PFSK-1 (cell line): Measurements from ENCODE around the gene GPRC5D.

ENCODE experiments used
- FOXP2 ChIP-seq: optimal IDR thresholded peaks from 2 replicates; pipeline ENCODE3; 2011; ENCODE audit warnings: borderline replicate concordance, control low read depth, inconsistent platforms; ENCODE audit not compliant: insufficient read depth; ENCODE audit errors: extremely low read length, extremely low read depth
- POLR2AphosphoS5 ChIP-seq: IDR thresholded peaks from 2 replicates; pipeline ENCODE4 v1.6.1; 2012; ENCODE audit warnings: low read depth, mild to moderate bottlenecking, control low read depth, low read length, moderate library complexity
- SIN3A ChIP-seq: IDR thresholded peaks from 2 replicates; pipeline ENCODE4 v1.6.1; 2012; ENCODE audit warnings: mild to moderate bottlenecking, low read length, moderate library complexity, borderline replicate concordance; ENCODE audit not compliant: insufficient read depth
- TAF1 ChIP-seq: IDR thresholded peaks from 2 replicates; pipeline ENCODE4 v1.6.1; 2012; ENCODE audit warnings: low read length, control low read depth, borderline replicate concordance; ENCODE audit not compliant: insufficient read depth
- TF ChIP-seq, protein P1 (sequence below), 2 experiments: IDR thresholded peaks; 2 replicates each; pipeline versions ENCODE4 v1.6.1 to v1.8.0; 2011 to 2012; ENCODE audit warnings: low read depth in 2 of 2, low read length in 2 of 2, control low read depth in 1 of 2, inconsistent platforms in 1 of 2, mild to moderate bottlenecking in 1 of 2, moderate library complexity in 1 of 2; ENCODE audit not compliant: insufficient read depth in 1 of 2

DNA sequence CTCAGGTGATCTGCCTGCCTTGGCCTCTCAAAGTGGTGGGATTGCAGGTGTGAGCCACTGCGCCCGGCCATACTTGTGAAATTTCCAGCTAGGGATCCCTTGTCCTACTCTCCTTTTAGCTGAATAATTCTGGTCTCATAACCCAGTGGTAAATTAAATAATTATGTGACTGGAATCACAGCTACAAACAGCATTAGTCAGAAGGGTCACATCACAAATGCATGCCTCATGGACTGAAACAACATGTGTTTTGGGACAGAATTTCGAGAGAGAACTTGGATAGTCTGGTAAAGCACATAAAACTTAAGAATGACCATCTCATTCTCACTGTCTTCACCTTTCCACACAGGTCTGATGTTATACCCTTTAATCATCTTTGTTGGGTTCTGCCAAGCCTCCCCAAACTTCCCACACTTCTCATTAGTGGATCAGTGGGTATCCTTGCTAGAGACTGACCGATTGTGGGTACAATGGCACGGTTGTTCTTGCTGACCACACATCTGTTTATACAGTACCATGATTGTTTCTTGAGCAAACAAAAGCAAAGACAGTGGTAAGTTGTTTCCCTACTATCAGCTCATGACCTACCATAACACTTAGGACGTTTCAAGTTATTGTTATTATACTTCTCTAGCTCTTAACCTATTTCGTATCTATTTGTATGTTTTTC lies 5.1 kb downstream of the GPRC5D start:
- TF ChIP-seq, protein P1, sequence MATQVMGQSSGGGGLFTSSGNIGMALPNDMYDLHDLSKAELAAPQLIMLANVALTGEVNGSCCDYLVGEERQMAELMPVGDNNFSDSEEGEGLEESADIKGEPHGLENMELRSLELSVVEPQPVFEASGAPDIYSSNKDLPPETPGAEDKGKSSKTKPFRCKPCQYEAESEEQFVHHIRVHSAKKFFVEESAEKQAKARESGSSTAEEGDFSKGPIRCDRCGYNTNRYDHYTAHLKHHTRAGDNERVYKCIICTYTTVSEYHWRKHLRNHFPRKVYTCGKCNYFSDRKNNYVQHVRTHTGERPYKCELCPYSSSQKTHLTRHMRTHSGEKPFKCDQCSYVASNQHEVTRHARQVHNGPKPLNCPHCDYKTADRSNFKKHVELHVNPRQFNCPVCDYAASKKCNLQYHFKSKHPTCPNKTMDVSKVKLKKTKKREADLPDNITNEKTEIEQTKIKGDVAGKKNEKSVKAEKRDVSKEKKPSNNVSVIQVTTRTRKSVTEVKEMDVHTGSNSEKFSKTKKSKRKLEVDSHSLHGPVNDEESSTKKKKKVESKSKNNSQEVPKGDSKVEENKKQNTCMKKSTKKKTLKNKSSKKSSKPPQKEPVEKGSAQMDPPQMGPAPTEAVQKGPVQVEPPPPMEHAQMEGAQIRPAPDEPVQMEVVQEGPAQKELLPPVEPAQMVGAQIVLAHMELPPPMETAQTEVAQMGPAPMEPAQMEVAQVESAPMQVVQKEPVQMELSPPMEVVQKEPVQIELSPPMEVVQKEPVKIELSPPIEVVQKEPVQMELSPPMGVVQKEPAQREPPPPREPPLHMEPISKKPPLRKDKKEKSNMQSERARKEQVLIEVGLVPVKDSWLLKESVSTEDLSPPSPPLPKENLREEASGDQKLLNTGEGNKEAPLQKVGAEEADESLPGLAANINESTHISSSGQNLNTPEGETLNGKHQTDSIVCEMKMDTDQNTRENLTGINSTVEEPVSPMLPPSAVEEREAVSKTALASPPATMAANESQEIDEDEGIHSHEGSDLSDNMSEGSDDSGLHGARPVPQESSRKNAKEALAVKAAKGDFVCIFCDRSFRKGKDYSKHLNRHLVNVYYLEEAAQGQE (IDR thresholded peaks at IDR 0.05; ENCODE audit: insufficient read depth in 1 of 2, low read depth in 2 of 2, low read length in 2 of 2): no peak
- TF ChIP-seq TAF1 (no peak), POLR2AphosphoS5 (no peak), SIN3A (no peak), FOXP2 (no peak)
